HL-60 (cell line): ENCODE data around the gene CAV3.

Experiments
- DNase-seq, 2 experiments: peaks; one replicate each; pipeline ENCODE4 v3.0.0-alpha.2; 2010 to 2020; ENCODE audit warnings: low read depth in 1 of 2, low spot score in 1 of 2
- H3K27ac ChIP-seq: fragments of 250-450 bp; sonication (Bioruptor Pico); replicated peaks from 2 replicates; pipeline ENCODE4 v1.5.1; 2020; ENCODE audit warnings: mild to moderate bottlenecking, moderate library complexity
- H3K27me3 ChIP-seq: fragments of 250-450 bp; sonication (Bioruptor Pico); 2 replicates; pipeline ENCODE4 v1.5.1; 2021; ENCODE audit warnings: mild to moderate bottlenecking, moderate library complexity; ENCODE audit not compliant: insufficient read depth, poor library complexity, severe bottlenecking
- H3K4me3 ChIP-seq: replicated peaks from 2 replicates; pipeline ENCODE4 v1.5.1; 2011; ENCODE audit warnings: mild to moderate bottlenecking, control low read depth, low read length; ENCODE audit not compliant: insufficient read depth
- CTCF ChIP-seq: IDR thresholded peaks from one replicate; pipeline ENCODE4 v1.5.1; 2011; ENCODE audit warnings: low read length, control low read depth, inconsistent platforms; ENCODE audit not compliant: insufficient read depth
- GABPA ChIP-seq: IDR thresholded peaks from 2 replicates; pipeline ENCODE4 v1.6.1; 2012; ENCODE audit warnings: low read depth
- POLR2AphosphoS5 ChIP-seq: IDR thresholded peaks from 2 replicates; pipeline ENCODE4 v1.6.1; 2012; ENCODE audit warnings: low read depth
- REST ChIP-seq: IDR thresholded peaks from 2 replicates; pipeline ENCODE4 v1.6.1; 2012; ENCODE audit warnings: low read depth; ENCODE audit not compliant: insufficient replicate concordance
- SPI1 ChIP-seq: IDR thresholded peaks from 2 replicates; pipeline ENCODE4 v1.6.1; 2012; ENCODE audit warnings: low read depth, mild to moderate bottlenecking, borderline replicate concordance

The CAV3 gene

DNA sequence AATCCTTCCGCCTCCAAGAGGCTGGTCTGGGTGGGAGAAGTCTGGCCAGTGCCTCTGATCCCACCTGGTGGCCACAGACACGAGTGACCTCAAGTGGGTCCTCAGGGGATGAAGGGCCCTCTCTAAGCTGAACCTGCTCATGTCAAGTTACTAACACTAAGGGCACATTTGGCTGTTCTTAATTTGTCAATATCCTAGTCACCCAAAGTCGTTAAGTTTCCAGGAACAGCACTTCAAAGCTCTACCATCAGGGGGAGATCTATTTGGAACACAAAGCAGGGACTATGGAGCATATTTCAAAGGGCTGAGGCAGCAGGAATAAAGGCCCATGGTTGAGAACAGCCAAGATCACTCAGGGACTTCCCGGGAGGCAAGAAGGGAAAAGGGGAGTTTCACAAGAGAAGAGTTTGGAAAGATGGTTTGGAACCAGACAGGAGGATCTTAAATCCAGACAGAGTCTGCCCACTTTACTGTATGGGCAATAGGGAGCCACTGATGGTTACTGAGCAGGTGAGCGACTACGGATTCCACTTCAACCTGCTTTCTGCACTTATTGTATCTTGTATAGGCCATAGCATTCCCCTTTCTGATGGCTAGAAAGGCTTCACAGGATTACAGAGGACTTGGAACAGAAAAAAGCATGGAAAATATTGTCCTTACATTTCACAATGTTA, 22.1 kb downstream of the CAV3 start:
- H3K27ac ChIP-seq: no peak overlapping the region
- H3K27me3 ChIP-seq: peaks cover 2% of the 10 kb centered on the region
- no peak for TF ChIP-seq REST
- no peak for TF ChIP-seq SPI1
- no peak for TF ChIP-seq GABPA
- no peak for TF ChIP-seq CTCF
- no peak for TF ChIP-seq POLR2AphosphoS5
- no peak for DNase-seq
- H3K4me3 ChIP-seq: no peak overlapping the region

- no peak for DNase-seq
- Histone ChIP-seq H3K4me3 (no peak overlapping the region), H3K27me3 (no peaks in the 10 kb centered on the region), H3K27ac (no peak overlapping the region)
- no peak for TF ChIP-seq CTCF
- no peak for TF ChIP-seq POLR2AphosphoS5
- no peak for TF ChIP-seq SPI1
- TF ChIP-seq GABPA: no peak
- TF ChIP-seq REST: no peak
These were observed 23.1 kb downstream of the CAV3 start for GRCh38 chr3:8756671-8757070.

DNA sequence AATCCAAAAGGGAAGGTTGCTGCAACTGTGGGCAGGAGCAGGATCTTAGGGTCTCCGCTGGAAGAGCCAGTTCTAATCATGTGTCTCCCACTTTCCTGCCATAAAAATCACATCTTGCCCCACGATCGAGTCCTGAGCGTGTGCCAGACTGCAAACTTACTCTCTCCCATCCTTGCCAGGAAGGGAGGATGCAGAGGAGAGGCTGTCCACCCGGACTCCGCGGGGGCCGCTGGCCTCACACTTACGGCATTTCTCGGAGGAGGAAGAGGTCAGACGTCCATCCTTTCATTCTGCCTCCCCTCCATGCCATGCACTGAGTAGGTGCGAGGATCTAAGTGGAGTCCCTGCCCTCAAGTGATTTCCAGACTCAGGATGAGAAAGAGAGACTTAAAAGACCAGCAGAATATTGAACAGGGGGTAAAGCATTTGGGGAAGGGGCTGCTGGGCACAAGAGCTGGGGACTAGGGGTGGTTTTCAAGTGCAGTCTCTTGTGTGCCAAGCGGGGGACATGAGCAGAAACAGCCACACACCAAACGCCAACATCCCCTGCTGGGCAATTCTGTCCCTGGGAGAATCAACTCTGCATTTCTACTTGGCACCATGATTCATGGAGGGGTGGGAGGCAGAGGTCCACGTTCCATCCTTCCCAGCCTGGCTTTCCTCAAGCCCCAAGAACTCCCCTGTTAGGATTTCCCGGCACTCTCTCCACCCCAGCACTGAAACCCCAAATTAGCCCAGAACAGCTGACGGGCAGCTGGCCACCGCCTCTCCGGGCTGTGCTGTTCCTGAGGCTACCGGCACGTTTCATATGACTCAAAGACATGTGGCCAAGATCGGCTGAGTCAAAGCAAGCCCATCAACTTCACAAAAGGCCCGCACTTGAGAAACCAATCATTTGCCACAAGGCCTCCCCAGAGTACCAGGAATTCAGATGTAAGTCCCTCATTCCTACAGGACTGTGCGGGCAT, 24.2 kb downstream of the CAV3 start:
- no peak overlapping the region for H3K4me3 ChIP-seq
- H3K27ac ChIP-seq: no peak overlapping the region
- H3K27me3 ChIP-seq: no peaks in the 10 kb centered on the region
- TF ChIP-seq GABPA (no peak), SPI1 (no peak), CTCF (no peak), REST (no peak), POLR2AphosphoS5 (no peak)
- no peak for DNase-seq
